ENCODE data around the gene TK1. TPM values are rescaled to one million over a fixed set of nuclear protein-coding genes. Genes with fewer than 3 reads are reported as not detected.

TK1 gene
- total RNA-seq, 6 experiments from 2014 or later, result 75.8 to 145 (median 136) TPM

GRCh38 chr17:78135858-78136500 is 50.9 kb downstream of the TK1 start:
- H3K4me3 Mint-ChIP-seq, result no peak overlapping the region

DNA sequence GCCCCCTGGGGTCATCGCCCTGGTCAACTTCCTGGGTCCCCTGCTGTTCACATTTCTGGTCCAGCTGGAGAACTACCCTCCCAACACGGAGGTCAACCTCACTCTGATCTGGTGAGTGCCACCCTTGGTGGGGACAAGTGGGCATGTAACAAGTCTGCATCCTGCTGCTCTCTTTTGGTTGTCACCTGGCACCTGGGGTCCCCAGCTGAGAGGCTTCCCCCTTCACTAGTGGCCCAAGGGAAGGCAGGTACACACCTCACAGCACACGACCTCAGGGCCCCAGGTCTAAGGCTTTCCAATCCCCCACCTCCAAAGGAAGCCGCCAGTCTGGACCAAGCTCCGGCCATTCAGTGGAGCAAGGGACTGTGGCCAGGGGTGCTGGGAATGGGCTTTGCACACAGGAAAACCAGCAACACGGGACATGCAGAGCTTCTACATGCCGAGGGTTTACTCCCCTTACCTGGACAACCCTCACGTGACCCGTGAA is 51.9 kb downstream of the TK1 start:
- no peak overlapping the region for H3K27ac Mint-ChIP-seq
- no peaks in the 10 kb centered on the region for H3K9me3 Mint-ChIP-seq
- DNase-seq, result no peak
- H3K36me3 Mint-ChIP-seq (ENCODE audit: low read depth), result no peaks in the 10 kb centered on the region
- no peak overlapping the region for H3K4me3 Mint-ChIP-seq
- H3K27me3 Mint-ChIP-seq (ENCODE audit: insufficient read depth), result peaks cover 18% of the 10 kb centered on the region
- TF ChIP-seq, protein P1, sequence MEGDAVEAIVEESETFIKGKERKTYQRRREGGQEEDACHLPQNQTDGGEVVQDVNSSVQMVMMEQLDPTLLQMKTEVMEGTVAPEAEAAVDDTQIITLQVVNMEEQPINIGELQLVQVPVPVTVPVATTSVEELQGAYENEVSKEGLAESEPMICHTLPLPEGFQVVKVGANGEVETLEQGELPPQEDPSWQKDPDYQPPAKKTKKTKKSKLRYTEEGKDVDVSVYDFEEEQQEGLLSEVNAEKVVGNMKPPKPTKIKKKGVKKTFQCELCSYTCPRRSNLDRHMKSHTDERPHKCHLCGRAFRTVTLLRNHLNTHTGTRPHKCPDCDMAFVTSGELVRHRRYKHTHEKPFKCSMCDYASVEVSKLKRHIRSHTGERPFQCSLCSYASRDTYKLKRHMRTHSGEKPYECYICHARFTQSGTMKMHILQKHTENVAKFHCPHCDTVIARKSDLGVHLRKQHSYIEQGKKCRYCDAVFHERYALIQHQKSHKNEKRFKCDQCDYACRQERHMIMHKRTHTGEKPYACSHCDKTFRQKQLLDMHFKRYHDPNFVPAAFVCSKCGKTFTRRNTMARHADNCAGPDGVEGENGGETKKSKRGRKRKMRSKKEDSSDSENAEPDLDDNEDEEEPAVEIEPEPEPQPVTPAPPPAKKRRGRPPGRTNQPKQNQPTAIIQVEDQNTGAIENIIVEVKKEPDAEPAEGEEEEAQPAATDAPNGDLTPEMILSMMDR (IDR thresholded peaks at IDR 0.05), result no peak
- H3K4me1 Mint-ChIP-seq (ENCODE audit: low read depth), result no peaks in the 10 kb centered on the region

More at GRCh38 chr17:78135858-78136500, 50.9 kb downstream of the TK1 start:
- Mint-ChIP-seq H3K9me3 (no peaks in the 10 kb centered on the region), H3K36me3 (ENCODE audit: low read depth) (no peaks in the 10 kb centered on the region), H3K4me1 (ENCODE audit: low read depth) (no peaks in the 10 kb centered on the region), H3K27ac (no peak overlapping the region), H3K27me3 (ENCODE audit: insufficient read depth) (peaks cover 15% of the 10 kb centered on the region)
- TF ChIP-seq, protein P1 (IDR thresholded peaks at IDR 0.05), result no peak
- DNase-seq, result no peak

GRCh38 chr17:78133971-78134898 is 52.6 kb downstream of the TK1 start:
- no peaks in the 10 kb centered on the region for H3K4me1 Mint-ChIP-seq (ENCODE audit: low read depth)
- TF ChIP-seq, protein P1 (IDR thresholded peaks at IDR 0.05), result peak; percentile 64; the same call in 1 of the 2 replicates
- peaks cover 20% of the 10 kb centered on the region for H3K27me3 Mint-ChIP-seq (ENCODE audit: insufficient read depth)
- H3K27ac Mint-ChIP-seq, result no peak overlapping the region
- DNase-seq, result no peak
- no peak overlapping the region for H3K4me3 Mint-ChIP-seq
- no peaks in the 10 kb centered on the region for H3K9me3 Mint-ChIP-seq
- no peaks in the 10 kb centered on the region for H3K36me3 Mint-ChIP-seq (ENCODE audit: low read depth)

DNA sequence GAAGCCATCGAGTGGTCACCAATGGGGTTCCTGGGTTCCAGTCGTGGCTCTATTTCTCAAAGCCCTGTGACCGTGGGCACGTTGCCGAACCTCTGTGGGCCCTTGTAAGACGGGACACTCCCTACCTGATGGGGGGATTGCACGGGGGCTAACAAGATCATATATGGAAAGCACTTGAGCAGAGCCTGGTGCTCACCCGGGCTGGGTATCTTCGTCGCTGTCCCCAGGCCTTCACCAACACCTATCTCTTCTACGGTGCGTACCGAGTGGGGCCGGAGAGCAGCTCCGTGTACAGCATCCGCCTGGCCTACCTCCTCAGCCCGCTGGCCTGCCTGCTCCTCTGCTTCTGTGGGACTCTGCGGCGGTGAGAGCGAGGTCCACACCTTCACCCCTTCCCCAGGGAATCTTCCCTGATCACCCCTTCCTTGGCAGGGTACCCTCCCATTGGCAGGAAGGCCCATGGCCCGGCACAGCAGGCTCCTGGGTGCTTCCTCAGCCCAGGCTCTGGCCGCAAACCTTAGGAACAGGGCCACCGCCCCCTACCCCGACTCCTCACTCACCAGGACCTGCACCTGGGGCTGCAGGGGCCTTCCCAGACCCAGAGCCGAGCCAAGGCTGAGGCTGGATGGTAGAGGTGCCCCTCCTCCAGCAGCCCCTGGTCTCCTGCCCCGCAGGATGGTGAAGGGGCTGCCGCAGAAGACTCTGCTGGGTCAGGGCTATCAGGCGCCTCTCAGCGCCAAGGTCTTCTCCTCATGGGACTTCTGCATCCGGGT is 53.5 kb downstream of the TK1 start:
- Mint-ChIP-seq H3K27me3 (ENCODE audit: insufficient read depth) (peaks cover 25% of the 10 kb centered on the region), H3K9me3 (no peaks in the 10 kb centered on the region), H3K36me3 (ENCODE audit: low read depth) (no peaks in the 10 kb centered on the region), H3K4me1 (ENCODE audit: low read depth) (0 out of 2 replicates have a peak, but pooled peaks cover 5% of the 10 kb centered on the region), H3K4me3 (no peak overlapping the region), H3K27ac (no peak overlapping the region)
- TF ChIP-seq, protein P1 (IDR thresholded peaks at IDR 0.05), result no peak
- no peak for DNase-seq

- TF ChIP-seq, protein P1 (IDR thresholded peaks at IDR 0.05), result no peak
- H3K27ac Mint-ChIP-seq, result no peak overlapping the region
- no peak for DNase-seq
- H3K36me3 Mint-ChIP-seq (ENCODE audit: low read depth), result no peaks in the 10 kb centered on the region
- 0 out of 2 replicates have a peak, but pooled peaks cover 5% of the 10 kb centered on the region for H3K4me1 Mint-ChIP-seq (ENCODE audit: low read depth)
- no peak overlapping the region for H3K4me3 Mint-ChIP-seq
- no peaks in the 10 kb centered on the region for H3K9me3 Mint-ChIP-seq
- peaks cover 25% of the 10 kb centered on the region for H3K27me3 Mint-ChIP-seq (ENCODE audit: insufficient read depth)
These were observed 54.1 kb downstream of the TK1 start for GRCh38 chr17:78132767-78133178.

Measured in HFFc6 (cell line).